ENCODE data around the gene DGLUCY.

GRCh38 chr14:91272341-91273272 is 158.7 kb downstream of the DGLUCY start:
- no peak for TF ChIP-seq EZH2 (IDR thresholded peaks at IDR 0.05; ENCODE audit: borderline replicate concordance, low read depth, low read length, severe bottlenecking)
- TF ChIP-seq, protein P1, sequence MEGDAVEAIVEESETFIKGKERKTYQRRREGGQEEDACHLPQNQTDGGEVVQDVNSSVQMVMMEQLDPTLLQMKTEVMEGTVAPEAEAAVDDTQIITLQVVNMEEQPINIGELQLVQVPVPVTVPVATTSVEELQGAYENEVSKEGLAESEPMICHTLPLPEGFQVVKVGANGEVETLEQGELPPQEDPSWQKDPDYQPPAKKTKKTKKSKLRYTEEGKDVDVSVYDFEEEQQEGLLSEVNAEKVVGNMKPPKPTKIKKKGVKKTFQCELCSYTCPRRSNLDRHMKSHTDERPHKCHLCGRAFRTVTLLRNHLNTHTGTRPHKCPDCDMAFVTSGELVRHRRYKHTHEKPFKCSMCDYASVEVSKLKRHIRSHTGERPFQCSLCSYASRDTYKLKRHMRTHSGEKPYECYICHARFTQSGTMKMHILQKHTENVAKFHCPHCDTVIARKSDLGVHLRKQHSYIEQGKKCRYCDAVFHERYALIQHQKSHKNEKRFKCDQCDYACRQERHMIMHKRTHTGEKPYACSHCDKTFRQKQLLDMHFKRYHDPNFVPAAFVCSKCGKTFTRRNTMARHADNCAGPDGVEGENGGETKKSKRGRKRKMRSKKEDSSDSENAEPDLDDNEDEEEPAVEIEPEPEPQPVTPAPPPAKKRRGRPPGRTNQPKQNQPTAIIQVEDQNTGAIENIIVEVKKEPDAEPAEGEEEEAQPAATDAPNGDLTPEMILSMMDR (IDR thresholded peaks at IDR 0.05; ENCODE audit: borderline replicate concordance, extremely low read depth, low read length, poor library complexity, severe bottlenecking) = no peak

Data from DND-41 (cell line).